Measurements from ENCODE around the gene MRPL44.

Gene MRPL44

GRCh38 chr2:223949241-223949840 is 7.9 kb upstream of the MRPL44 start:
- POLR2A ChIA-PET: no interaction called here
- TF ChIP-seq, protein P1, sequence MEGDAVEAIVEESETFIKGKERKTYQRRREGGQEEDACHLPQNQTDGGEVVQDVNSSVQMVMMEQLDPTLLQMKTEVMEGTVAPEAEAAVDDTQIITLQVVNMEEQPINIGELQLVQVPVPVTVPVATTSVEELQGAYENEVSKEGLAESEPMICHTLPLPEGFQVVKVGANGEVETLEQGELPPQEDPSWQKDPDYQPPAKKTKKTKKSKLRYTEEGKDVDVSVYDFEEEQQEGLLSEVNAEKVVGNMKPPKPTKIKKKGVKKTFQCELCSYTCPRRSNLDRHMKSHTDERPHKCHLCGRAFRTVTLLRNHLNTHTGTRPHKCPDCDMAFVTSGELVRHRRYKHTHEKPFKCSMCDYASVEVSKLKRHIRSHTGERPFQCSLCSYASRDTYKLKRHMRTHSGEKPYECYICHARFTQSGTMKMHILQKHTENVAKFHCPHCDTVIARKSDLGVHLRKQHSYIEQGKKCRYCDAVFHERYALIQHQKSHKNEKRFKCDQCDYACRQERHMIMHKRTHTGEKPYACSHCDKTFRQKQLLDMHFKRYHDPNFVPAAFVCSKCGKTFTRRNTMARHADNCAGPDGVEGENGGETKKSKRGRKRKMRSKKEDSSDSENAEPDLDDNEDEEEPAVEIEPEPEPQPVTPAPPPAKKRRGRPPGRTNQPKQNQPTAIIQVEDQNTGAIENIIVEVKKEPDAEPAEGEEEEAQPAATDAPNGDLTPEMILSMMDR (IDR thresholded peaks at IDR 0.05; ENCODE audit: insufficient read depth, low read length, missing control alignments): no peak
- H3K4me3 ChIP-seq (ENCODE audit: low read depth, low read length): no peak overlapping the region
- CTCF ChIA-PET: interaction anchor here (1.0 kb wide), 1 partner anchor 19 kb away, joined by 3 read pairs; no protein-coding TSS in a partner anchor
- DNase-seq (ENCODE audit: low read depth, low spot score): no peak

DNA sequence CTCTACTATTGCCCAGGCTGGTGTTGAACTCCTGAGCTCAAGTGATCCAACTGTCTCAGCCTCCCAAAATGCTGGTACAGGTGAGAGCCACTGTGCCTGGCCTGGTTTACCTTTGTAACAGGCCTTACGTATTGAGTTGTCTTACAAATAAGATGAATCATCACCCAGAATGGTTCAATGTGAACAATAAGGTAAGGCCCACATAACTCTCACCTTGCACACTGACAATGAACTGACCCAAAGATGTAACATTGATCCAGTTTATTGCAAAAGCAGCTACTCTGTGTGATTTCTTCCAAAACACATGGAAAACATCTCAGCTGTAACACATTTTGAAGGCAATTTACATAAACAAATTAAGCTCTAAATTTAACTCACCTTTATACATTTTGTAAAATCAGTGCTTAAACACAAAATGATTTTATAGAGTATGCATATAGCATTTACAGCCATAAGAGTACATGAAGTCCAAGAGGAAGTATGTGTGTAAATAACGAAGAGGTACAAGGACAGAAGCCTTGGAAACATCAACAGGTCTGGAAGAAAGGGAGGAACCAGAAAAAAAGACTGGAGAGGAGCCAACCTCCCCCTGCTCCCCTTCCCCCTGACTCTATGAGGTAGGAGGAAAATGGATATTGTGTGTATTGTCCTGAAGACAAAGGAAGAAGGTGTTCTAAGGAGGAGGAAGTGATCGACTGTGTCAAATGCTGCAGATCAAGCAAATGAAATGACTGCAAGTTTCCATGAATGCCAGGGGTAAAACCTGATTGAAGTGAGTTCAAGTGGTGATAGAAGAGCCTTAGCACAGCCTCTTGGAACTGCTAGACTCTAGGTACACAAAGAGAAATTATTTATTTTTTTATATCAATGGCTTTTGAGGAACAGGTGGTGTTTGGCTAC is 6.6 kb upstream of the MRPL44 start:
- TF ChIP-seq, protein P1 (IDR thresholded peaks at IDR 0.05; ENCODE audit: insufficient read depth, low read length, missing control alignments): no peak
- POLR2A ChIA-PET: no interaction called here
- DNase-seq (ENCODE audit: low read depth, low spot score): no peak
- no peak overlapping the region for H3K4me3 ChIP-seq (ENCODE audit: low read depth, low read length)
- CTCF ChIA-PET: interaction anchor here (1.0 kb wide), 1 partner anchor 17 kb away, joined by 3 read pairs; no protein-coding TSS in a partner anchor

DNA sequence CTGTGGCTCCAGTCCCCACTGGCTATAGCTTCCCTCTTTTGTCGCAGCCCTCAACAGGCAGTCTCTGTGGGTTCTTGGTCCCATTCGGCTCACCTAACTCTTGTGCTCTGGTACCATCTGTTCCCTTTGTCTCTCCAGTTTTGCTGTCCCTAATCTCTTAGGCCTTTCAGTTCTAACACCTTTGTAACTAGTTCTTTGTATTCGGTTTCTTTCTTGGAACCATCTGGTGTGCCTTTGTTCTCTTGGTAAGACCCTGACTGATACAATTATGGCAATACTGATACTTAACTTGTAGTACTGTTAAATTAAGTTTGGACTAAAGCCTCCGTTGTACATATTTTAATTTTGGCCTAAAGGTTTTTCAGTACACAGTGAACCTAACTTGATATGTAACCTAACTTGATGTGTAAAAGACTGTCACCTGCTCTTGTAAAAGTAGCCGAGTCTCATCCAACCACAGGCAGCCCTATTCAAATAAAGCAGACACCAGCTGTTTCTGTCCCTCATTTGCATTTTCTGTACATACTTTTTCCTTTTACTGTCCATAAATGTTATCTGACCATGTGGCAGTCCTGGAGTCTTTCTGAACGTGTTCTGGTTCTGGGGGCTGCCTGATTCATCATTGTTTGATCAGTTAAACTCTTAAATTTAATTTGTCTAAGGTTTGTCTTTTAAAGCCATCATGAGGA is 4.8 kb upstream of the MRPL44 start:
- H3K4me3 ChIP-seq (ENCODE audit: low read depth, low read length): no peak overlapping the region
- no peak for DNase-seq (ENCODE audit: low read depth, low spot score)
- POLR2A ChIA-PET: no interaction called here
- TF ChIP-seq, protein P1 (IDR thresholded peaks at IDR 0.05; ENCODE audit: insufficient read depth, low read length, missing control alignments): no peak
- CTCF ChIA-PET: no interaction called here

DNA sequence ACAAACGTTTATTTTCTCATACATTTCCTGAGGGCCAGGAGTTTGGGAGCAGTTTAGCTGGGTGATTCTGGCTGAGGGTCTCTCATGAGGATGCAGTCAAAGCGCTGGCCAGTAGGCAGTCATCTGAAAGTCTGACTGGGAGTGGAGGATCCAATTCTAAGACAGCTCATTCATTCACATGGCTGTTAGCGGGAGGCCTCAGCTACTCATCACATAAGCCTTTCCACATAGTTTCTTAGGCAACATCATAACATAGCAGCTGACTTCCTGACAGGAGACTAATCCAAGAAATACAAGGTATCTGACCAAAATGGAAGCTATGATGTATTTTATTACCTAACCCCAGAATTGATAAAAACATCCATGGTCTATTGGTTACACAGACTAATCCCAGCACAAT is 2.9 kb upstream of the MRPL44 start:
- H3K4me3 ChIP-seq (ENCODE audit: low read depth, low read length): no peak overlapping the region
- ChIA-PET POLR2A (no interaction called here), CTCF (interaction anchor here (0.7 to 5.2 kb wide), 2 partner anchors 16 to 983 kb away, joined by 3 to 38 read pairs; no protein-coding TSS in a partner anchor)
- TF ChIP-seq, protein P1 (IDR thresholded peaks at IDR 0.05; ENCODE audit: insufficient read depth, low read length, missing control alignments): no peak
- peak; percentile 74 for DNase-seq (ENCODE audit: low read depth, low spot score)

GRCh38 chr2:223956300-223956699 is 963 bp upstream of the MRPL44 start:
- no peak overlapping the region for H3K4me3 ChIP-seq (ENCODE audit: low read depth, low read length)
- POLR2A ChIA-PET: no interaction called here
- CTCF ChIA-PET: interaction anchor here (1.0 to 5.2 kb wide), 2 partner anchors 14 to 37 kb away, joined by 3 to 38 read pairs; no protein-coding TSS in a partner anchor
- DNase-seq (ENCODE audit: low read depth, low spot score): no peak
- TF ChIP-seq, protein P1 (IDR thresholded peaks at IDR 0.05; ENCODE audit: insufficient read depth, low read length, missing control alignments): no peak

Data from AG04449 (cell line).